Chondrocyte (in vitro differentiated cells): ENCODE data around the gene MIXL1. TPM values are rescaled to one million over a fixed set of nuclear protein-coding genes. Genes with fewer than 3 reads are reported as not detected.

Experiments
- DNase-seq: peaks from one replicate; pipeline ENCODE4 v3.0.0; 2021; ENCODE audit warnings: mixed read lengths, low spot score
- H3K27ac Mint-ChIP-seq: one replicate; pipeline ENCODE4 v1.8.0; 2021; ENCODE audit warnings: mild to moderate bottlenecking, moderate library complexity, mixed read lengths; ENCODE audit not compliant: unreplicated experiment
- H3K27me3 Mint-ChIP-seq: 2 replicates; pipeline ENCODE4 v1.8.0; 2021; ENCODE audit warnings: low read depth, mixed read lengths
- H3K36me3 Mint-ChIP-seq: 2 replicates; pipeline ENCODE4 v1.8.0; 2021; ENCODE audit warnings: low read depth, mixed read lengths
- H3K4me1 Mint-ChIP-seq: 2 replicates; pipeline ENCODE4 v1.8.0; 2021; ENCODE audit warnings: low read depth, mild to moderate bottlenecking, mixed read lengths
- H3K4me3 Mint-ChIP-seq: one replicate; pipeline ENCODE4 v1.8.0; 2021; ENCODE audit warnings: mild to moderate bottlenecking, moderate library complexity, mixed read lengths; ENCODE audit not compliant: unreplicated experiment
- H3K9me3 Mint-ChIP-seq: 2 replicates; pipeline ENCODE4 v1.8.0; 2021; ENCODE audit warnings: low read depth, mixed read lengths
- CTCF ChIP-seq: fragments of 200-600 bp; sonication (generic); IDR thresholded peaks from 2 replicates; pipeline ENCODE4 v1.5.0; 2021; ENCODE audit warnings: antibody characterized with exemption, mild to moderate bottlenecking, moderate library complexity
- total RNA-seq: library from RNA; stranded (reverse); gene quantifications from 3 replicates; pipeline ENCODE4 v1.2.1, GENCODE V29; 2021

MIXL1 gene
- total RNA-seq, 1 donor from 2014 or later: 0.17 TPM

- no peak overlapping the region for H3K4me3 Mint-ChIP-seq
- DNase-seq: no peak
- no peaks in the 10 kb centered on the region for H3K27me3 Mint-ChIP-seq
- H3K4me1 Mint-ChIP-seq: no peaks in the 10 kb centered on the region
- H3K9me3 Mint-ChIP-seq: no peaks in the 10 kb centered on the region
- no peaks in the 10 kb centered on the region for H3K36me3 Mint-ChIP-seq
- H3K27ac Mint-ChIP-seq: no peak overlapping the region
- no peak for TF ChIP-seq CTCF
These were observed 16.4 kb upstream of the MIXL1 start for GRCh38 chr1:226207048-226207447.

- no peaks in the 10 kb centered on the region for H3K4me1 Mint-ChIP-seq
- H3K36me3 Mint-ChIP-seq: no peaks in the 10 kb centered on the region
- no peaks in the 10 kb centered on the region for H3K27me3 Mint-ChIP-seq
- H3K4me3 Mint-ChIP-seq: no peak overlapping the region
- no peak overlapping the region for H3K27ac Mint-ChIP-seq
- H3K9me3 Mint-ChIP-seq: no peaks in the 10 kb centered on the region
- DNase-seq: no peak
- no peak for TF ChIP-seq CTCF
These were observed 14.0 kb upstream of the MIXL1 start for GRCh38 chr1:226209307-226210059.

- H3K27me3 Mint-ChIP-seq: no peaks in the 10 kb centered on the region
- no peak for DNase-seq
- H3K4me1 Mint-ChIP-seq: no peaks in the 10 kb centered on the region
- H3K4me3 Mint-ChIP-seq: no peak overlapping the region
- H3K27ac Mint-ChIP-seq: no peak overlapping the region
- no peak for TF ChIP-seq CTCF
- no peaks in the 10 kb centered on the region for H3K9me3 Mint-ChIP-seq
- H3K36me3 Mint-ChIP-seq: no peaks in the 10 kb centered on the region
These were observed 12.8 kb upstream of the MIXL1 start for GRCh38 chr1:226210571-226211176.

GRCh38 chr1:226211181-226211821, 12.2 kb upstream of the MIXL1 start:
- Mint-ChIP-seq H3K4me3 (no peak overlapping the region), H3K36me3 (no peaks in the 10 kb centered on the region), H3K4me1 (no peaks in the 10 kb centered on the region), H3K27ac (no peak overlapping the region), H3K27me3 (no peaks in the 10 kb centered on the region), H3K9me3 (no peaks in the 10 kb centered on the region)
- TF ChIP-seq CTCF: no peak
- DNase-seq: no peak

- Mint-ChIP-seq H3K4me1 (no peaks in the 10 kb centered on the region), H3K9me3 (no peaks in the 10 kb centered on the region), H3K27me3 (no peaks in the 10 kb centered on the region), H3K36me3 (no peaks in the 10 kb centered on the region), H3K27ac (no peak overlapping the region), H3K4me3 (no peak overlapping the region)
- DNase-seq: no peak
- TF ChIP-seq CTCF: no peak
These were observed 10.9 kb upstream of the MIXL1 start for GRCh38 chr1:226212545-226212944.
